Ishikawa (cell line): Measurements from ENCODE around the gene PRDM16.

Experiments used
- CEBPB ChIP-seq: IDR thresholded peaks from 2 replicates; pipeline ENCODE4 v1.6.1; 2012
- CREB1 ChIP-seq: IDR thresholded peaks from 2 replicates; pipeline ENCODE4 v1.6.1; 2012; ENCODE audit warnings: low read depth
- EGR1 ChIP-seq: IDR thresholded peaks from 2 replicates; pipeline ENCODE4 v1.6.1; 2012
- EP300 ChIP-seq: IDR thresholded peaks from 2 replicates; pipeline ENCODE4 v1.6.1; 2012; ENCODE audit warnings: borderline replicate concordance
- FOXM1 ChIP-seq: IDR thresholded peaks from 2 replicates; pipeline ENCODE4 v1.6.1; 2012; ENCODE audit warnings: low read depth, borderline replicate concordance
- NFIC ChIP-seq: IDR thresholded peaks from 2 replicates; pipeline ENCODE4 v1.6.1; 2012
- RAD21 ChIP-seq: IDR thresholded peaks from 2 replicates; pipeline ENCODE4 v1.6.1; 2012; ENCODE audit warnings: low read depth
- TAF1 ChIP-seq: IDR thresholded peaks from 2 replicates; pipeline ENCODE4 v1.6.1; 2012; ENCODE audit warnings: low read depth, mild to moderate bottlenecking
- TCF12 ChIP-seq: IDR thresholded peaks from 2 replicates; pipeline ENCODE4 v1.6.1; 2012; ENCODE audit warnings: low read depth
- TEAD4 ChIP-seq: IDR thresholded peaks from 2 replicates; pipeline ENCODE4 v1.6.1; 2012
- YY1 ChIP-seq: IDR thresholded peaks from 2 replicates; pipeline ENCODE4 v1.6.1; 2012; ENCODE audit warnings: low read depth
- ZBTB7A ChIP-seq: IDR thresholded peaks from 2 replicates; pipeline ENCODE4 v1.6.1; 2012; ENCODE audit warnings: low read depth
- TF ChIP-seq, protein P1 (sequence below): IDR thresholded peaks from 2 replicates; pipeline ENCODE4 v1.6.1; 2012
- TF ChIP-seq, protein P2 (sequence below): IDR thresholded peaks from 2 replicates; pipeline ENCODE4 v1.6.1; 2012
- TF ChIP-seq, protein P3 (sequence below): IDR thresholded peaks from 2 replicates; pipeline ENCODE4 v1.6.1; 2012; ENCODE audit warnings: low read depth, mild to moderate bottlenecking

The PRDM16 gene

DNA sequence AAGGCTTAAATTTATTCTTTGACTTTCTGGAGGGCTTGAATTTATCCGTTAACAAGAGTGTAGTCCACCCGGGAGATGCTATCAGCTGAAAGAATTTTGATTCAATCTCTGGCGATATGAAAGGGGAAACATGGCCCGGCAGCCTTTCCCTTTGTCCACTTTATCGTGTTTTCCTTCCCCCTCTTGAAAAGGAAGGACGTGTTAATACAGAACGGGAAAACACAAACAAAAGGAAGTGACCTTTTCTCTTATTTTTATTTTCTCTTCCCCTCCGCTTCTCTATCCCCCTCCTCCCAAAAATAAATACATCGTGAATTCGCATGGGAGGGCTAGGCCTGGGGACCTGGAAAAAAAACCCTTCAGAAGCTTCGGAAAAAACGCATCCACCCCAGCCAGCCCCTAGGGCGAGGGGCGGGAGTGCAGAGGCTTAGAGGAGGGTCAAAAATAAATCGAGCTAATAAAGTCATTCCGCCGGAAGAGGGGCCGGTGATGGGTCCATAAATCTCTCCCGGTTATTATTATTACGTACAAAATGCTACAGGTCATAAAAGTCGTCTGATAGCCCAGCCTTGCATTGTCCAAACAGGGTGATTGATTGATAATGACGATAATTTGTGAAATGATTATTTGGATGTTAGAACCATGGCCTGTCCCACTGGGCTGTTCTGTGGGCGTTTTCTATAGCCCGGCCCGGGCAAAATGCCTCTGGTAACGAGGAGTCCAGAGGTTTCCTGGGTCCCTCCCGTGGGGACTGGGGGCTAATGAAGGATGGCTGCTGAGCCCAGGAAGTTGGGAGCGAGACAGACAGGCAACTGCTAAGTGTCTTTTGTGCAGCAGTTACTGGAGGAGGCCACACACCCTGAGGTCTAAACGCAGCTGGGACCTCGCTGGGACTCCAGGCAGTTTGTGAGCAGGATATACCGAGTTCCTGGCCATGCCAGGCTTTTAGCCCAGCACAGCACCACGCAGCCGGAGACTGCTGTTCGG lies 179.4 kb downstream of the PRDM16 start:
- TF ChIP-seq CREB1: no peak
- no peak for TF ChIP-seq TAF1
- no peak for TF ChIP-seq EP300
- no peak for TF ChIP-seq ZBTB7A
- TF ChIP-seq FOXM1: no peak
- TF ChIP-seq CEBPB: no peak
- TF ChIP-seq, protein P1, sequence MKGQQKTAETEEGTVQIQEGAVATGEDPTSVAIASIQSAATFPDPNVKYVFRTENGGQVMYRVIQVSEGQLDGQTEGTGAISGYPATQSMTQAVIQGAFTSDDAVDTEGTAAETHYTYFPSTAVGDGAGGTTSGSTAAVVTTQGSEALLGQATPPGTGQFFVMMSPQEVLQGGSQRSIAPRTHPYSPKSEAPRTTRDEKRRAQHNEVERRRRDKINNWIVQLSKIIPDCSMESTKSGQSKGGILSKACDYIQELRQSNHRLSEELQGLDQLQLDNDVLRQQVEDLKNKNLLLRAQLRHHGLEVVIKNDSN: no peak
- TF ChIP-seq TEAD4: no peak
- TF ChIP-seq, protein P2, sequence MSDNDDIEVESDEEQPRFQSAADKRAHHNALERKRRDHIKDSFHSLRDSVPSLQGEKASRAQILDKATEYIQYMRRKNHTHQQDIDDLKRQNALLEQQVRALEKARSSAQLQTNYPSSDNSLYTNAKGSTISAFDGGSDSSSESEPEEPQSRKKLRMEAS: no peak
- no peak for TF ChIP-seq EGR1
- TF ChIP-seq NFIC: no peak
- TF ChIP-seq, protein P3, sequence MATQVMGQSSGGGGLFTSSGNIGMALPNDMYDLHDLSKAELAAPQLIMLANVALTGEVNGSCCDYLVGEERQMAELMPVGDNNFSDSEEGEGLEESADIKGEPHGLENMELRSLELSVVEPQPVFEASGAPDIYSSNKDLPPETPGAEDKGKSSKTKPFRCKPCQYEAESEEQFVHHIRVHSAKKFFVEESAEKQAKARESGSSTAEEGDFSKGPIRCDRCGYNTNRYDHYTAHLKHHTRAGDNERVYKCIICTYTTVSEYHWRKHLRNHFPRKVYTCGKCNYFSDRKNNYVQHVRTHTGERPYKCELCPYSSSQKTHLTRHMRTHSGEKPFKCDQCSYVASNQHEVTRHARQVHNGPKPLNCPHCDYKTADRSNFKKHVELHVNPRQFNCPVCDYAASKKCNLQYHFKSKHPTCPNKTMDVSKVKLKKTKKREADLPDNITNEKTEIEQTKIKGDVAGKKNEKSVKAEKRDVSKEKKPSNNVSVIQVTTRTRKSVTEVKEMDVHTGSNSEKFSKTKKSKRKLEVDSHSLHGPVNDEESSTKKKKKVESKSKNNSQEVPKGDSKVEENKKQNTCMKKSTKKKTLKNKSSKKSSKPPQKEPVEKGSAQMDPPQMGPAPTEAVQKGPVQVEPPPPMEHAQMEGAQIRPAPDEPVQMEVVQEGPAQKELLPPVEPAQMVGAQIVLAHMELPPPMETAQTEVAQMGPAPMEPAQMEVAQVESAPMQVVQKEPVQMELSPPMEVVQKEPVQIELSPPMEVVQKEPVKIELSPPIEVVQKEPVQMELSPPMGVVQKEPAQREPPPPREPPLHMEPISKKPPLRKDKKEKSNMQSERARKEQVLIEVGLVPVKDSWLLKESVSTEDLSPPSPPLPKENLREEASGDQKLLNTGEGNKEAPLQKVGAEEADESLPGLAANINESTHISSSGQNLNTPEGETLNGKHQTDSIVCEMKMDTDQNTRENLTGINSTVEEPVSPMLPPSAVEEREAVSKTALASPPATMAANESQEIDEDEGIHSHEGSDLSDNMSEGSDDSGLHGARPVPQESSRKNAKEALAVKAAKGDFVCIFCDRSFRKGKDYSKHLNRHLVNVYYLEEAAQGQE: no peak
- TF ChIP-seq RAD21: no peak
- TF ChIP-seq YY1: no peak
- TF ChIP-seq TCF12: no peak

DNA sequence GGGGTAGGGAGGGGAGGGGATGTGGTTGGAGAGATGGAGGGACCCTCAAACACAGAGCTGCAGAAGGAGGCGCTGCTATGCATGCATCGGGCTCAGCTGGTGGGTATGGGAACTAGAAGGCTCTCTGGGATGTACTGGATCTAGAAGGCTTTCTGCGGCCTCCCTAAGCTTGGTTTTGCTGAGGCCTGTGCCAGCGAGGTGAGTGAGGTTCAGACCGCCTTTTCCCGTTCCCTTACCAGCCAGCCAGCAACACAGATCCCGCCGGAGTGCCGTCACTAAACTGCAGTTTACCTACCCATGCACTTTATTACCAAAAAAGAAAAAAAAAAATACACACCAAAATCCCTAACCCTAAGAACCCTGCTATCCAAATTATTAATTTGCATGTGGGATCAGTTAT lies 180.2 kb downstream of the PRDM16 start:
- TF ChIP-seq CEBPB (no peak), NFIC (no peak), RAD21 (no peak), EP300 (no peak), EGR1 (no peak), TEAD4 (no peak), FOXM1 (no peak), CREB1 (no peak), ZBTB7A (no peak), TCF12 (no peak), YY1 (no peak), TAF1 (no peak)
- TF ChIP-seq, protein P2: no peak
- TF ChIP-seq, protein P3: no peak
- TF ChIP-seq, protein P1: no peak

DNA sequence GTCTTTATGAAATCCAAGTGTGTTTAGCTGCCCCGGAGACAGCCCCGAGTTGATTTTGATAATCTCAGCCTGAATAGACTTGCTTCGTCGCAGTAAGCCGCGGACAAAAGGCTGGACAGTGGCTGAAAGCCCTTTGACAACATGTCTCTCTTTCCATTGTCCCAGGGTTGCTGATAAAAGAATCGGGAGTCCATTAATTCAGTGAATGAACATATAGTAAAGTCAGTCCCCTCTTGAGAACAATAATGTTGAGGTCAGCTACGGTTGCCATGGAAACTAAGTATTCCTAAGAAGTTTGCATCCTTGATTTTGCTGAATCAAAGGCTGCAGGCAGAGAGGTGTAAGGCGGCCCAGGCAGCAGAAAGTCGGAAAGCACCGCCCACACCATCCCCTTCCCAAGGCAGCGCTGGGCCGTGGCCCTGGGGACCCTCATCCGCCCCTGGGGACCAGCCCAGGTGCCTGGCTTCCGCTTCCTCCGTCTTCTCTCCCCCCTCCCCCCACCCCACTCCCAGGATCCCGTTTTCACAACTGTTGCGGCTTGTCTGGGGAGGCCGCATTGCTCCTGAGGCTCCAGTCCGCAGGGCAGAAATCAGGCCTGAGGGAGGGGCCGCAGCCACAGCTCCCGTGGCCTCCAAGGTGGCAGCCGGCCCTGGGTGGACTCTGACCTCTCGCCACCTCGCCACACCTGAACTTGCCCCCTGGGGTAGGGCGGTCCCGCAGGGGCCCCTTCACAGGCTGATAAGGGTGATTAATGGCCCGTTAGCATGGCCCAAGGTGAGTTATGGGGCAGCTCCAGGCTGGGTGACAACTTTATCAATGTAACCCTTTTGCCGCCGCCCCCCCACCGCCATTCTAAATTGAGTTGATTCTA lies 180.9 kb downstream of the PRDM16 start:
- TF ChIP-seq NFIC (no peak), EGR1 (no peak), TAF1 (no peak), TEAD4 (no peak), CEBPB (no peak), YY1 (no peak), EP300 (no peak)
- TF ChIP-seq, protein P2: no peak

DNA sequence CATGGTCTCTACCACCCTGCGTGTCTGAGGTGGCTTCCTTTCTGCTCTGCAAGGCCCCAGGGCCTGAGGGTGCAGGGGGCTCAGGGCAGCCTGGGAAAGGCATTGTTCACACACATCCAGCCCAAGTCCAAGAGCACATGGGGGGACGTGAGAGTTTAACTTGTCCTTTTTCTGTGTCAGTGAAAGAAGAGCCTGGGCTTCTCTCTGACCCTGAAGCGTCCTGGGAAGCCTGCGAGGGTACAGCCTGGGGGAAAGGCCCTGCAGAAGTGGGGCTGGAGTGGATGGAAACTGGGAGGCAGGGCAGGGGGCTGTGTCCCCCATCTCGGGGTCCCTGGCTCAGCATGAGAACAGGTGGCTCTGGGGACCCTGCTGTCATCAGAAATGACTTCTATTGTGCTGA lies 181.6 kb downstream of the PRDM16 start:
- no peak for TF ChIP-seq YY1
- no peak for TF ChIP-seq EGR1
- TF ChIP-seq, protein P3: no peak
- no peak for TF ChIP-seq TCF12
- TF ChIP-seq, protein P1: no peak
- no peak for TF ChIP-seq RAD21
- no peak for TF ChIP-seq TEAD4
- TF ChIP-seq, protein P2: no peak
- TF ChIP-seq FOXM1: no peak
- no peak for TF ChIP-seq CREB1
- no peak for TF ChIP-seq NFIC
- no peak for TF ChIP-seq CEBPB
- TF ChIP-seq EP300: no peak
- no peak for TF ChIP-seq ZBTB7A
- TF ChIP-seq TAF1: no peak
